NCI-H1417 (cell line): ENCODE data around the gene ERN2.
A peak's percentile ranks its signal among the peaks of the same experiment; 100 is the strongest.
"Not testable (repeated sequence)": the region's sequence is repeated elsewhere in the genome, so short reads cannot be mapped to it uniquely, and the experiment has no call there.

ENCODE experiments used
- DNase-seq, 3 experiments: peaks; one replicate each; lab custom pipeline; 2025; lab: John Stamatoyannopoulos, UW

The ERN2 gene

GRCh38 chr16:23722613-23723240 is 9.7 kb upstream of the ERN2 start:
- DNase-seq: not testable (repeated sequence)

DNA sequence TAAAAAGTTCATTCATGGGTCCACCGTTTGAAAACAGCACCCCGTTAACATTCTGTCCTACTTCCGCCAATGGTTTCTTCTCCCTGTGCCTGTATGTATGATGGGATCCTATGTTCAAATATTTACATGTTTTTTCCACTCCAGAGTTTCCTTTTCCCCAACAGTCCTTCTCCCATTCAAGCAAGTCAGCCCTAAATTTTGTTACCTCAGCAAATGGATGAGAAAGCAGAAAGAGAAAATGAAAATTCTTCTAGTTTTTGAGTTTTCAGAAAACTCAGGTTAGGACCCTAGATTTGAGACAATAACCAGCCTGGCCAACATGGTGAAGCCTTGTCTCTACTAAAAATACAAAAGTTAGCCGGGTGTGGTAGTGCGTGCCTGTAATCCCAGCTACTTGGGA is 3.5 kb upstream of the ERN2 start:
- DNase-seq: no peak

GRCh38 chr16:23711785-23712184 is 1.2 kb downstream of the ERN2 start:
- no peak for DNase-seq

DNA sequence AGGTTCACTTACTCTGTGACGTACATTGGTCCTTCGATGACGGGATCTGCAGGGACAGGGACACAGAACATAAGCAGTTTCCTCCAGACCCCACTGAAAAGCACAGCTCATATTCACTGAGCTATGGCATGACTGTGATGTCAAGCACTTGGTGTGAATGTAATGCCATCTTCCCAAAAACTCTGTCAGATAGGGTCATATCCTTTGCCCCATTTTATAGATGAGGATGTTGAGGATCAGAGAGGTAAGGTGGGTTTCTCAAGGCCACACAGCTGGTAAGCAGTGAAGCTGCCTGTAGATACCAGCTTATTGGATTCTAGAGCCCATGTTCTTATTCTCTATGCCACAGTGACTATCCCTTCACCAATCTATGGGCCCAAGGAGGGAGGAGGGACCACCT is 2.5 kb downstream of the ERN2 start:
- DNase-seq: no peak

DNA sequence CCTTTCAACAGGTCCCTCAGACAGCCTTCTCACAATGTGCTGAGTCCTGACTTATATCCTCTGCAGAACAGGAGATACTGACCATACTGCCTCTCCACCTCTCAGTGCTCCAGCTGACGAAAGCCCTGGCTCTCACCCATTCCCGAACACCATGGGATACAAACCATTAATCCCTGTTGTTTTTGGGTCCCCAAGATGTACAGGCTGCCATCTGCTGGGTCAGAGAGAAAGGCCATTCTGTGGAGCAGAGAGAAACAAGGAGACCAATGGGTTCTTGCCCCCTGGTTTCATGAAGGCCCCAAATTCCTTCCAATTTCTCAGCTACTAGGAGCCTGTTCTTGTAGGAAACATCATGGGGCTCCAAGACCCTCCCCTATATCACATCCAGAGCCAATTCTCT is 3.0 kb downstream of the ERN2 start:
- DNase-seq: no peak

GRCh38 chr16:23709536-23709935 is 3.5 kb downstream of the ERN2 start:
- no peak for DNase-seq

DNA sequence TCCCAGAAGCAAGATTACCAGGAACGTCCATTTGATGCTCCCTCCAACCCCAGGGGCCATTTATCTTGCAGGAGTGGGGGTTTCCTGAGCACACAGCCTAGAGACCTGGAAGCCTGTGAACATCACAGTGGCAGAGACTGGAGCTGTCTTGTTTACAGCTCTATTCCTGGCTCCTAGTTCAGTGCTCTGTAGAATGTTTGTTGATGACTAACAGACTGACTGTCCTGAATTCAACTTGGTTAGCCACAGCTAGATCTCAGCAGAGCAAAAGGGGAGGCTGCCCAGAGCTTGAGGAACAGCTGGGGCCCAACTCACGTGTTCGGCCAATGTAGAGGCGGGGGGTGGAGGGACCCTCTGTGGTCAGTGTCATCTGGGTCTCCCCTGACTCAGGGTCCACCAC is 6.6 kb downstream of the ERN2 start:
- no peak for DNase-seq

DNA sequence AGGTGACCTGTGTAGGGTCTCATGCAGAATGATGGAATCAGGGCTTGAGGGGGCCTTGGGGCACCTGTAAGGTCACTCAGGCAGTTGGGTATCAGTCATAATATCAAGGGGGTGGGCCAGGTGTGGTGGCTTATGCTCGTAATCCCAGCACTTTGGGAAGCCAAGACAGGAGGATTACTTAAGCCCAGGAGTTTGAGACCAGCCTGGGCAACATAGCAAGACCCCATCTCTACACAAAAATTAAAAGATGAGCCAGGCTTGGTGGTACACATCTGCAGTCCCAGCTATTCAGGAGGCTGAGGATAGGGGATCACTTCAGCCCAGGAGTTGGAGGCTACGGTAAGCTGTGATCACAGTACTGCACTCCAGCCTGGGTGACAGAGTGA is 7.5 kb downstream of the ERN2 start:
- no peak for DNase-seq

GRCh38 chr16:23704772-23705516 is 8.1 kb downstream of the ERN2 start:
- DNase-seq: no peak

DNA sequence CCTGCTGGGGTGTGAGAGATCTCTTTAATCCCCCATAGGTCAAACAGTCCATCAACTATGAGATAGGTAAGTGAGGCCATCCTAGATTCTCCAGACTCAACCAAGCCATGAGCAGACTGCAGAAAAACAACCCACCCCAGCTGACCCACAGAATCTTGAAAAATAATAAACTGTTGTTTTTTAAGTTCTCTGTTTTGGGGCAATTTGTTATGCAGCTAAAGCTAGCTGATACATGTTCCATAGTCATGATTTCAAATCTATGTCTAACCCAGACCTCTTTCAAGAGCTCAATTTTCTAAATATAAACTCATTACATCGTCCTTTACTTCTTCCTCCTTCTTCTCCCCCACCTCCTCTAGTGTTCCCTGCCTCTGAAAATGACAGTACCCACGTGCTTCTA is 10.1 kb downstream of the ERN2 start:
- DNase-seq: no peak

- no peak for DNase-seq
These were observed 12.0 kb downstream of the ERN2 start for GRCh38 chr16:23701045-23701444.

- DNase-seq: peak in 2 of 3 experiments; percentile 16 to 53
These were observed 12.5 kb downstream of the ERN2 start for GRCh38 chr16:23700509-23700908.

DNA sequence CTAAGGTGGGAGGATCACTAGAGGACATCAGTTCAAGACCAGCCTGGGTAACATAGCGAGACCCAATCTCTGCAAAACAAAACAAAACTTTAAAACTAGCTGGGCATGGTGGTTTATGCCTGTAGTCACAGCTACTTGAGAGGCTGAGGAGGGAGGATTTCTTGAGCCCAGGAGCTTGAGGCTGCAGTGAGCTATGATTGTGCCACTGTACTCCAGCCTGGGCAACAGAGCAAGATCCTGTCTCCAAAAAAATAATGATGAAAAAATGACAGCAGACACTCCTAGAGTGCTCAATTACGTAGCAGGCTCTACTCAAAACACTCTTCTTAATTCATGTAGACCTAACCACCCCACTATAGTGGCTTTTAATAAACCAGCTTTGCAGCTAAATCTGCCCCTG is 12.9 kb downstream of the ERN2 start:
- DNase-seq: no peak

- DNase-seq: no peak
These were observed 13.9 kb downstream of the ERN2 start for GRCh38 chr16:23699100-23699499.

- DNase-seq: no peak
These were observed 17.3 kb downstream of the ERN2 start for GRCh38 chr16:23695756-23696155.

DNA sequence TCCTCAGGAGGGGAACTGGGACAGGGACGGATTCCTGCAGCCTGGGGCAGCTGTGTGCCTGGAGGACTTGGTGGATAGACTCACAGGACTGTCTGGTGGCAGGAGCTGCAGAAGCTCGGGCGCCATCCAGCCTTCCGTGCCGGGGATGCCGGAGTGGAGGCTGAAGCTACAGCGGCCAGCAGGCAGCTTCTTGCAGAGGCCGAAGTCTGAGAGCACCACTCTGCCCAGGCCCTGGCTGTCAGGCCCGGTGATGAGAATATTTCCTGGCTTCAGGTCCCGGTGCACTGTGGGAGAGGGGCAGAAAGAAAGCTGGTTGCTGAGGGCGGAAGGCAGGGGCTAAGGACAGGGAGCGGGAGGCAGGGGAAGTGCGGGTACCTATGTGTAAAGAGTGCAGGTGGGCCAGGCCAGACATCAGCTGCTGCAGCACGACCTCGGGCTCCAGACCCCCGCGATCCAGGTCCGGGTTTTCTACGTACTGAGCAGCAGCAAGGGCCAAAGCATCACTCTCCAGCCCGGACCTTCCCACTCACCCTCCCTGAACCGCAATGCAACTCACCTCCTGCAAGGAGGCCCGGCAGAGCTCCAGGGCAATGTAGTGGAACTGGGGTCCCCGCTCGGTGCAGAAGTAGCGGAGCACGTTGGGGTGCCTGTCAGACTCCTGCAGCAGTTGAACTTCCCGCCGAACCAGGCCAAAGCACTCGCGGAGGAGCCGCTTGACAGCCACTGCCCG is 18.2 kb downstream of the ERN2 start:
- DNase-seq: no peak

- DNase-seq: no peak
These were observed 18.8 kb downstream of the ERN2 start for GRCh38 chr16:23694265-23694643.

- no peak for DNase-seq
These were observed 20.7 kb downstream of the ERN2 start for GRCh38 chr16:23692190-23692837.

- no peak for DNase-seq
These were observed 21.4 kb downstream of the ERN2 start for GRCh38 chr16:23691483-23692189.

DNA sequence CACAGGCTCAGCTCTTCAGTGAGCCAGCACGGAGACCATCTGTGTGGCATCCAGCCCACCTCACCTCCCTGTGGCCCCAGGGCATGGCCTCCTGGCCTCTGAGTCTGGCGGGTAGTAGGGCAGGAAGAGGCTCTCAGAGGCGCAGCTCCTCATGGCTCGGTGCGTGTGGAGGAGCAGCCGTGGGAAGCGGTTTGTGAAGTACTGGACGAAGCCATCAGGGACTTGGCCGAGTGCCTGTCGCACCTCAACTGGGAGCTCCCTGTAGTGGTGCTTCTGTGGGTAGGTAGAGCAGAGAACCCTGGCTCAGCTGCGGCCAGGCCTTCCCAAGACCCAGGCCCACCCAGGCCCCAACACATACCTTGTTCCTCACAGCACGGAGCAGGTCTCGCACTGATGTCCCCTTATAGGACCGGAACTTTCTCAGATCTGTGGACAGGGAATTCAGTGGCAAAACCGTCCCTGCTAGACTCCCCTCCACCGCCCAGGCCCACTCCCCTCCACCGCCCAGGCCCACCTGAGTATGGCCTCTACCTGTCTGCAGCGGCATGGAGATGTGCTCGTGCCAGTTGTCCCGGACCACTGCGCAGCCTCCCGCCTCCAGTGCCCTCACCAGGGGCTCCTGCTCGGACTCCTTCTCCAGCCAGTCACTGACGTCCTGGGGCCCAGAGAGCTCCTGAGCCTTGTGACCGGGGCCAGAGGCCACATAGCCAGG is 22.1 kb downstream of the ERN2 start:
- DNase-seq: no peak

DNA sequence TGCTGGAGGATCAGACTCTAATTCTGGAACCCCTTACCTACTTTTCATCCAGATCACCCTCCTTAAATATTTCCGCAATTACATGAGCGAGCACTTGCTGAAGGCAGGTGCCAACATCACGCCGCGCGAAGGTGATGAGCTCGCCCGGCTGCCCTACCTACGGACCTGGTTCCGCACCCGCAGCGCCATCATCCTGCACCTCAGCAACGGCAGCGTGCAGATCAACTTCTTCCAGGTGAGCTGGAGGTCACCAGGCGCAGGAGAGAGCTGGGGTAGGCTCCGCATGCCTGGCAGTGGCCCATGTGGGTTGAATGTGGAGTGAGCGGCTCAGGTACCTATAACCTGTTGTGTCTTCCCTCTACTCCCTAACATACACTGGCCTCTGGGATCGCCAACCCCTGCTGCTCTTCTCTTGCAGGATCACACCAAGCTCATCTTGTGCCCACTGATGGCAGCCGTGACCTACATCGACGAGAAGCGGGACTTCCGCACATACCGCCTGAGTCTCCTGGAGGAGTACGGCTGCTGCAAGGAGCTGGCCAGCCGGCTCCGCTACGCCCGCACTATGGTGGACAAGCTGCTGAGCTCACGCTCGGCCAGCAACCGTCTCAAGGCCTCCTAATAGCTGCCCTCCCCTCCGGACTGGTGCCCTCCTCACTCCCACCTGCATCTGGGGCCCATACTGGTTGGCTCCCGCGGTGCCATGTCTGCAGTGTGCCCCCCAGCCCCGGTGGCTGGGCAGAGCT is 23.4 kb downstream of the ERN2 start:
- DNase-seq: no peak
